Measurements from ENCODE around the gene QKI.

DNA sequence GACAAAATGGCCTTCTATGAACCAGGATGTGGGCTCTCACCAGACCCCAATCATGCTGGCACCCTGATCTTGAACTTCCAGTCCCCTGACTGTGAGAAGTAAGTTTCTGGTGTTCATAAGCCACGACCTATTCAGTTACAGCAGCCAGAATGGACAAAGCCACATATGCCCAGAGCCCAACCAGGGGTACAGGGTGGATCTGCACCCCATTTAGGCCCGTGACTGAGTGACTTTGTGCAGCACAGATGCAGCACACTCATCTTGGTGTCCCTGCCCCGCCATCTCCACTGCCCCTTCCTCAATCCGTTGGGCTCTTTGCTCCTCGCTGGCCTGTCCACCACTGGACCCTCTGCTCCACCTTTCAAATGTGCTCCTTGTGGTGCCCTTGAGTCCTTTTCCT is 205.6 kb downstream of the QKI start:
- TF ChIP-seq CTCF (optimal IDR thresholded peaks at IDR 0.05 in 1 of 3, IDR thresholded peaks at IDR 0.05 in 1 of 3, conservative IDR thresholded peaks at IDR 0.05 in 1 of 3; ENCODE audit: extremely low read depth in 1 of 3, insufficient read depth in 2 of 3, low read length in 3 of 3) (no peak), EZH2 (IDR thresholded peaks at IDR 0.05; ENCODE audit: low read length) (no peak)

All from keratinocyte (primary cell).